MM.1S (cell line): Measurements from ENCODE around the gene HDLBP.

Experiments used
- DNase-seq: peaks from one replicate; pipeline ENCODE4 v3.0.0-alpha.2; 2015
- H2AFZ ChIP-seq: fragments of 300-600 bp; sonication (generic); 2 replicates; pipeline ENCODE4 v1.6.0; 2016; ENCODE audit warnings: antibody characterized with exemption, low read length
- H3F3A ChIP-seq: fragments of 300-600 bp; sonication (generic); 2 replicates; pipeline ENCODE4 v1.6.1; 2016; ENCODE audit warnings: mild to moderate bottlenecking, antibody characterized with exemption, low read length, moderate library complexity, mixed read lengths; ENCODE audit not compliant: insufficient read depth
- H3K27ac ChIP-seq: fragments of 300-600 bp; sonication (generic); 2 replicates; pipeline ENCODE4 v1.5.1; 2016; ENCODE audit warnings: mild to moderate bottlenecking, low read length
- H3K27me3 ChIP-seq: fragments of 300-600 bp; sonication (generic); replicated peaks from 2 replicates; pipeline ENCODE4 v1.6.0; 2016; ENCODE audit warnings: low read length; ENCODE audit not compliant: insufficient read depth
- H3K36me3 ChIP-seq: fragments of 300-600 bp; sonication (generic); replicated peaks from 2 replicates; pipeline ENCODE4 v1.6.1; 2016; ENCODE audit warnings: mild to moderate bottlenecking, low read length, mixed read lengths; ENCODE audit not compliant: insufficient read depth
- H3K4me1 ChIP-seq: fragments of 300-600 bp; sonication (generic); 2 replicates; pipeline ENCODE4 v1.6.1; 2016; ENCODE audit warnings: low read length, mixed read lengths
- H3K4me2 ChIP-seq: fragments of 300-600 bp; sonication (generic); 2 replicates; pipeline ENCODE4 v1.6.0; 2016; ENCODE audit warnings: low read depth, low read length
- H3K4me3 ChIP-seq: fragments of 300-600 bp; sonication (generic); 2 replicates; pipeline ENCODE4 v1.5.1; 2016; ENCODE audit warnings: low read length, mixed read lengths
- H3K79me2 ChIP-seq: fragments of 300-600 bp; sonication (generic); 2 replicates; pipeline ENCODE4 v1.6.1; 2016; ENCODE audit warnings: mixed run types, low read length, mixed read lengths
- H3K9ac ChIP-seq: fragments of 300-600 bp; sonication (generic); 2 replicates; pipeline ENCODE4 v1.6.1; 2016; ENCODE audit warnings: low read length, mixed read lengths
- H3K9me2 ChIP-seq: fragments of 300-600 bp; sonication (generic); replicated peaks from 2 replicates; pipeline ENCODE4 v1.6.1; 2016; ENCODE audit warnings: mild to moderate bottlenecking, low read length, mixed read lengths; ENCODE audit not compliant: insufficient read depth
- H3K9me3 ChIP-seq: fragments of 300-600 bp; sonication (generic); replicated peaks from 2 replicates; pipeline ENCODE4 v1.6.1; 2016; ENCODE audit warnings: mild to moderate bottlenecking, low read length, mixed read lengths; ENCODE audit not compliant: insufficient read depth
- H4K20me1 ChIP-seq: fragments of 300-600 bp; sonication (generic); 2 replicates; pipeline ENCODE4 v1.6.1; 2016; ENCODE audit warnings: mild to moderate bottlenecking, low read length, moderate library complexity, mixed read lengths; ENCODE audit not compliant: insufficient read depth
- EZH2 ChIP-seq: fragments of 300-600 bp; sonication (generic); optimal IDR thresholded peaks from 2 replicates; pipeline ENCODE3; 2017; ENCODE audit warnings: low read depth, mild to moderate bottlenecking, antibody characterized with exemption, low read length, mixed read lengths
- EZH2phosphoT487 ChIP-seq: fragments of 300-600 bp; sonication (generic); IDR thresholded peaks from 2 replicates; pipeline ENCODE4 v1.6.1; 2018; ENCODE audit warnings: antibody characterized with exemption, low read length
- TF ChIP-seq, protein P1 (sequence below): fragments of 300-600 bp; sonication (generic); IDR thresholded peaks from 2 replicates; pipeline ENCODE4 v1.5.1; 2016; ENCODE audit warnings: antibody characterized with exemption, low read length, mixed read lengths

HDLBP gene

DNA sequence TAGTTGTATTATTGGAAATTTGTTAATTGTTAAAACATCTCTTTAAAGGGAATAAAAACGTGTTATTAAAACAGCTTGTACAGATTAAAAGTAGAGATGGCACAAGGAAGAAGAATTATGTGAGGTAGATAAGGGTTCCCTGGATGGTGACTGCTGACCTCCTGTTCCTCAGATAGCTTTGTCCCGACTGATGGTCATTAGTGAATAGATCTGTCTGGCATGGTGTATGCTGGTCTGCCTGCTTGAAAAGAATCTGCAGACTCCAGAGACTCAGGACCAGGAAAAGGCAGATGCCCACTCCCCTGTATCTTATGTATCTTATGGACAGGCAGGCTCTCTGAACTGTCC, 35.0 kb upstream of the HDLBP start:
- Histone ChIP-seq H2AFZ (no peak overlapping the region), H3K36me3 (no peaks in the 10 kb centered on the region; the same call in 1 of the 2 replicates), H3K4me3 (no peak overlapping the region), H3K9me2 (no peaks in the 10 kb centered on the region), H4K20me1 (no peaks in the 10 kb centered on the region), H3K27me3 (no peaks in the 10 kb centered on the region), H3K4me2 (no peak overlapping the region), H3K27ac (no peak overlapping the region), H3K79me2 (no peaks in the 10 kb centered on the region), H3F3A (peaks cover 9% of the 10 kb centered on the region), H3K9ac (no peak overlapping the region), H3K9me3 (no peaks in the 10 kb centered on the region), H3K4me1 (peaks cover 6% of the 10 kb centered on the region; the same call in 1 of the 2 replicates)
- TF ChIP-seq EZH2 = no peak
- TF ChIP-seq, protein P1, sequence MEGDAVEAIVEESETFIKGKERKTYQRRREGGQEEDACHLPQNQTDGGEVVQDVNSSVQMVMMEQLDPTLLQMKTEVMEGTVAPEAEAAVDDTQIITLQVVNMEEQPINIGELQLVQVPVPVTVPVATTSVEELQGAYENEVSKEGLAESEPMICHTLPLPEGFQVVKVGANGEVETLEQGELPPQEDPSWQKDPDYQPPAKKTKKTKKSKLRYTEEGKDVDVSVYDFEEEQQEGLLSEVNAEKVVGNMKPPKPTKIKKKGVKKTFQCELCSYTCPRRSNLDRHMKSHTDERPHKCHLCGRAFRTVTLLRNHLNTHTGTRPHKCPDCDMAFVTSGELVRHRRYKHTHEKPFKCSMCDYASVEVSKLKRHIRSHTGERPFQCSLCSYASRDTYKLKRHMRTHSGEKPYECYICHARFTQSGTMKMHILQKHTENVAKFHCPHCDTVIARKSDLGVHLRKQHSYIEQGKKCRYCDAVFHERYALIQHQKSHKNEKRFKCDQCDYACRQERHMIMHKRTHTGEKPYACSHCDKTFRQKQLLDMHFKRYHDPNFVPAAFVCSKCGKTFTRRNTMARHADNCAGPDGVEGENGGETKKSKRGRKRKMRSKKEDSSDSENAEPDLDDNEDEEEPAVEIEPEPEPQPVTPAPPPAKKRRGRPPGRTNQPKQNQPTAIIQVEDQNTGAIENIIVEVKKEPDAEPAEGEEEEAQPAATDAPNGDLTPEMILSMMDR = no peak
- no peak for TF ChIP-seq EZH2phosphoT487
- DNase-seq = no peak

DNA sequence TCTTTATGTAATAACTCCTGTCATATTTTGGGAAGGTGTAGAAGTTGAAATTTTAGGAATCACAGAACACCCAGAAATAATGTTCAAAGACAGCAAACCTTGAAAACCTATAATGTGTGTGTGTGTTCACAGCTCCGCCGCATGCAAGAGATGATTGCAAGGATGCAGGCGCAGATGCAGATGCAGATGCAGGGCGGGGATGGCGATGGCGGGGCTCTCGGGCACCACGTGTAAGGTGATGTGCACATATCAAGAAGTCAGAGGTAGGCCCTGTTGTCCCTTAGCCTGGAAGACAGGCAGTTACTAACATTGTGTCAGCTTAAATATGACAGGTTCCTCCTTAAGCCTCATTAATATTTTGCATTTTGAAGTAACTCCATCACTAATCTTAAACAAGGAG, 34.5 kb upstream of the HDLBP start:
- Histone ChIP-seq H3F3A (peaks cover 9% of the 10 kb centered on the region), H3K4me1 (peaks cover 3% of the 10 kb centered on the region; the same call in 1 of the 2 replicates), H3K9me3 (no peaks in the 10 kb centered on the region), H3K27ac (no peak overlapping the region), H3K4me2 (no peak overlapping the region), H4K20me1 (no peaks in the 10 kb centered on the region), H3K4me3 (no peak overlapping the region), H2AFZ (no peak overlapping the region), H3K79me2 (no peaks in the 10 kb centered on the region), H3K9ac (no peak overlapping the region), H3K27me3 (no peaks in the 10 kb centered on the region), H3K9me2 (no peaks in the 10 kb centered on the region), H3K36me3 (no peaks in the 10 kb centered on the region; the same call in 1 of the 2 replicates)
- TF ChIP-seq EZH2 (no peak), EZH2phosphoT487 (no peak)
- TF ChIP-seq, protein P1 = no peak
- DNase-seq = no peak

DNA sequence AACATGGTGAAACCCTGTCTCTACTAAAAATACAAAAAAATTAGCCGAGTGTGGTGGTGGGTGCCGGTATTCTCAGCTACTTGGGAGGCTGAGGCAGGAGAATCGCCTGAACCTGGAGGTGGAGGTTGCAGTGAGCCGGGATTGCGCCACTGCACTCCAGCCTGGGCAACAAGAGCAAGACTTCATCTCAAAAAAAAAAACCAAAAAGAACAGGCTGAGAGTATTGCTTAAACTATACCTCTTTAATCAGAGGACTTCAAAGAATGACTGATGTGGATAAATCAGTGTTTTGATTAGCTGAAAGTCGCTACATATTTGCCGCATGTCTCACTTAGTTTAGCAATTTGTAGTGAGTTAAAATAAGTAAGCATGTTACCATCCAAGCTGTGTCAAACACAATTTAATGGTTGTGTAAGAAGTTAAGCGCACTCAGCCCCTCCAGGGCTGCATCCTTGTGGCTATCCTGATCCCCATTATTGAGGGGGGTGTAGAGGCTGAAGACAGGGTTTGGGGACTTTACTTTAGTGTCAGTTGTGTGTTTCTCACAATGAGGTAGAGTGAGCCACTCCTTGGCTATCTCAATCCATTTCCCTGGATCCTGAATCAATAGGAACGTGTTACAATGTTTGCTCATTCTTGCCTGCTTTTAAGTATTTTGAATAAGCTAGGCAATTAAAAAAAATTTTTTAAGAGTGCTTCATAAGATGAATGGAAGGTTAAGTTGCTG, 29.6 kb upstream of the HDLBP start:
- H3F3A ChIP-seq = peaks cover 14% of the 10 kb centered on the region
- no peaks in the 10 kb centered on the region; the same call in 1 of the 2 replicates for H3K36me3 ChIP-seq
- H3K4me1 ChIP-seq = peaks cover 18% of the 10 kb centered on the region
- no peak for TF ChIP-seq EZH2
- TF ChIP-seq, protein P1 = no peak
- TF ChIP-seq EZH2phosphoT487 = no peak
- H4K20me1 ChIP-seq = no peaks in the 10 kb centered on the region
- H3K27me3 ChIP-seq = no peaks in the 10 kb centered on the region
- H3K27ac ChIP-seq = no peak overlapping the region
- H3K79me2 ChIP-seq = peaks cover 22% of the 10 kb centered on the region
- H3K4me3 ChIP-seq = no peak overlapping the region
- no peak overlapping the region for H2AFZ ChIP-seq
- no peak overlapping the region for H3K4me2 ChIP-seq
- no peaks in the 10 kb centered on the region for H3K9me3 ChIP-seq
- no peak for DNase-seq
- H3K9ac ChIP-seq = no peak overlapping the region
- H3K9me2 ChIP-seq = no peaks in the 10 kb centered on the region
